HepG2 (cell line): ENCODE measurements around the gene PTPRN. TPM values are rescaled to one million over a fixed set of nuclear protein-coding genes. Genes with fewer than 3 reads are reported as not detected.

Source experiments
- JUN ChIP-seq: sonication (generic); formaldehyde crosslinking; IDR thresholded peaks from 2 replicates; pipeline ENCODE4 v1.4.0; 2020; ENCODE audit warnings: mild to moderate bottlenecking, missing genetic modification reagents
- MAFG ChIP-seq: sonication (generic); formaldehyde crosslinking; IDR thresholded peaks from 2 replicates; pipeline ENCODE4 v1.5.1; 2020; ENCODE audit warnings: mild to moderate bottlenecking, missing genetic modification reagents
- MYC ChIP-seq: sonication (generic); formaldehyde crosslinking; IDR thresholded peaks from 2 replicates; pipeline ENCODE4 v1.9.0; 2021; ENCODE audit warnings: missing genetic modification reagents, borderline replicate concordance
- NR1H2 ChIP-seq: sonication (generic); formaldehyde crosslinking; IDR thresholded peaks from 2 replicates; pipeline ENCODE4 v1.8.1; 2022; ENCODE audit warnings: low read depth, missing genetic modification reagents, borderline replicate concordance
- THYN1 ChIP-seq: sonication (generic); formaldehyde crosslinking; IDR thresholded peaks from 2 replicates; pipeline ENCODE4 v1.8.1; 2023; ENCODE audit warnings: low read depth, mild to moderate bottlenecking, moderate library complexity, missing genetic modification reagents, borderline replicate concordance
- ZBTB8A ChIP-seq: sonication (generic); formaldehyde crosslinking; IDR thresholded peaks from 2 replicates; pipeline ENCODE4 v1.4.0; 2020; ENCODE audit warnings: mild to moderate bottlenecking, low read depth, missing genetic modification reagents, borderline replicate concordance
- ZFP41 ChIP-seq: sonication (generic); formaldehyde crosslinking; IDR thresholded peaks from 2 replicates; pipeline ENCODE4 v1.4.0; 2020; ENCODE audit warnings: mild to moderate bottlenecking, missing genetic modification reagents, borderline replicate concordance
- ZNF253 ChIP-seq: sonication (generic); formaldehyde crosslinking; IDR thresholded peaks from 2 replicates; pipeline ENCODE4 v1.8.0; 2022; ENCODE audit warnings: mild to moderate bottlenecking, missing genetic modification reagents, borderline replicate concordance
- ZNF33A ChIP-seq: sonication (generic); formaldehyde crosslinking; IDR thresholded peaks from 2 replicates; pipeline ENCODE4 v1.5.1; 2020; ENCODE audit warnings: missing genetic modification reagents, mild to moderate bottlenecking, moderate library complexity, borderline replicate concordance
- ZNF34 ChIP-seq: sonication (generic); formaldehyde crosslinking; IDR thresholded peaks from 2 replicates; pipeline ENCODE4 v1.4.0; 2020; ENCODE audit warnings: mild to moderate bottlenecking, missing genetic modification reagents, borderline replicate concordance
- ZNF446 ChIP-seq: sonication (generic); formaldehyde crosslinking; IDR thresholded peaks from 2 replicates; pipeline ENCODE4 v1.5.0; 2020; ENCODE audit warnings: mild to moderate bottlenecking, missing genetic modification reagents
- ZNF644 ChIP-seq: IDR thresholded peaks from 2 replicates; pipeline ENCODE4 v1.6.1; 2016; ENCODE audit warnings: low read depth
- ZNF878 ChIP-seq: sonication (generic); formaldehyde crosslinking; IDR thresholded peaks from 2 replicates; pipeline ENCODE4 v1.8.1; 2023; ENCODE audit warnings: mild to moderate bottlenecking, missing genetic modification reagents, moderate library complexity
- ZSCAN31 ChIP-seq: sonication (generic); formaldehyde crosslinking; IDR thresholded peaks from 2 replicates; pipeline ENCODE4 v1.5.0; 2020; ENCODE audit warnings: low read depth, mild to moderate bottlenecking, missing genetic modification reagents
- polyA plus RNA-seq, 8 experiments: library from polyadenylated mRNA; depleted of rRNA in 3 of 8; stranded (reverse) in 7 of 8; unstranded in 1 of 8; fragments of >200 nt; fragmentation: Illumina TruSeq in 4 of 8; extraction: Trizol in 4 of 8; gene quantifications; 2 replicates each; pipeline versions ENCODE4 v1.2.1 to v1.2.3, GENCODE V29; 2011 to 2016; ENCODE audit warnings: low read depth in 4 of 8, missing spikeins in 1 of 8, mixed read lengths in 1 of 8; ENCODE audit not compliant: insufficient read depth in 1 of 8
- total RNA-seq, 5 experiments: library from RNA; depleted of rRNA; stranded (reverse); fragments of >200 nt; fragmentation: Illumina TruSeq; extraction: Trizol; gene quantifications; 2 replicates each; pipeline ENCODE4 v1.2.3, GENCODE V29; 2016; ENCODE audit warnings: low read depth in 1 of 5
- TF ChIP-seq, protein P1 (sequence below): sonication (generic); formaldehyde crosslinking; IDR thresholded peaks from 2 replicates; pipeline ENCODE4 v1.4.0; 2020; ENCODE audit warnings: low read depth, mild to moderate bottlenecking, missing genetic modification reagents
- TF ChIP-seq, protein P2 (sequence below): sonication (generic); formaldehyde crosslinking; IDR thresholded peaks from 2 replicates; pipeline ENCODE4 v1.8.0; 2022; ENCODE audit warnings: missing genetic modification reagents, mild to moderate bottlenecking, borderline replicate concordance
- TF ChIP-seq, protein P3 (sequence below): IDR thresholded peaks from 2 replicates; pipeline ENCODE4 v1.6.1; 2016
- TF ChIP-seq, protein P4 (sequence below): sonication (generic); formaldehyde crosslinking; IDR thresholded peaks from 2 replicates; pipeline ENCODE4 v1.4.0; 2020; ENCODE audit warnings: mild to moderate bottlenecking, missing genetic modification reagents, borderline replicate concordance
- TF ChIP-seq, protein P5 (sequence below): sonication (generic); formaldehyde crosslinking; IDR thresholded peaks from 2 replicates; pipeline ENCODE4 v1.5.1; 2020; ENCODE audit warnings: missing genetic modification reagents, mild to moderate bottlenecking, borderline replicate concordance

PTPRN gene
- total and polyA plus RNA-seq, 2 of the 13 experiments (the other 11 are each of a cell fraction or from before 2014, with no cell fraction given): 0.26 TPM; not detected in 1

DNA sequence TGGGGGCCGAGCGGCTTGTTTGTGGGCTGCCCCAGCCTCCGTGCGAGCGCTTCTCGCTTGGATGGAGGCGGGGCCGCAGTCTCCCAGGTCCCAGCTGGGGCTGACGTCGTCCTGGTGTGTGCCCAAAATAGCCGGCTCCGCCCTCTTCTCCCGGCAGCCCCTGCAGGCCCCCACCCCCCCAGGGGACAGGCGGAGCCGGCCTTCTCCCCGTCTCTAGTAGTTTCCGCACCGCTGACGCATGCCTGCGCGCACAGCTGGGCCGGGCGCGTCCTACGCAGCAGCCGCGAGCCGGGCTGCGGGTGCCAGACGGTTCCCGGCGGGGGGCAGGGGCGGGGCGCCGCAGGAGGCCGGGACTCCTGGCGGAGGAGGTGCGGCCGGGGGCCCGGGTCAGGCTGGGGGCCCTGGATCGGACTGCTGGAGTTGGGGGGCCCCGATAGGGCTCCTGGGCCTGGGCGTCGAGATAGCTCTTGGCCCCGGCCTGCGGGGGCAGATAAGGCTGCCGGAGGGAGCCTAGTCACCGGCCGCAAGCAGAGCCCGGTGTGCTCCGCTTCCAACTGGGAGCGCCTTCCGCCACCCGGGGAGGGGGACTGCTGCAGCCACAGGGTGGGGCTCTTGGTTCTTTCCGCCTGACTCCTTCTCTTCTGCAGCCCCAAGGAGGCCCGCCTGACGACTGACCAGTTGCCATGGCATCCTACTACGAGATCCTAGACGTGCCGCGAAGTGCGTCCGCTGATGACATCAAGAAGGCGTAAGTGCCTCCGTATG is 29.9 kb downstream of the PTPRN start, which contains the start of gene DNAJB2 (continued):
- TF ChIP-seq, protein P1, sequence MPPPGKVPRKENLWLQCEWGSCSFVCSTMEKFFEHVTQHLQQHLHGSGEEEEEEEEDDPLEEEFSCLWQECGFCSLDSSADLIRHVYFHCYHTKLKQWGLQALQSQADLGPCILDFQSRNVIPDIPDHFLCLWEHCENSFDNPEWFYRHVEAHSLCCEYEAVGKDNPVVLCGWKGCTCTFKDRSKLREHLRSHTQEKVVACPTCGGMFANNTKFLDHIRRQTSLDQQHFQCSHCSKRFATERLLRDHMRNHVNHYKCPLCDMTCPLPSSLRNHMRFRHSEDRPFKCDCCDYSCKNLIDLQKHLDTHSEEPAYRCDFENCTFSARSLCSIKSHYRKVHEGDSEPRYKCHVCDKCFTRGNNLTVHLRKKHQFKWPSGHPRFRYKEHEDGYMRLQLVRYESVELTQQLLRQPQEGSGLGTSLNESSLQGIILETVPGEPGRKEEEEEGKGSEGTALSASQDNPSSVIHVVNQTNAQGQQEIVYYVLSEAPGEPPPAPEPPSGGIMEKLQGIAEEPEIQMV: no peak
- TF ChIP-seq ZNF34 (CRISPR knock-in tag) (0 out of 2 replicates have a peak, but pooled peaks have one; percentile 41), ZNF33A (CRISPR knock-in tag) (no peak), ZSCAN31 (CRISPR knock-in tag) (peak; percentile 93), ZBTB8A (no peak), ZNF644 (CRISPR knock-in tag) (no peak), MAFG (CRISPR knock-in tag) (no peak), ZNF253 (CRISPR knock-in tag) (peak; percentile 72; the same call in 1 of the 2 replicates), MYC (peak; percentile 87), ZNF446 (CRISPR knock-in tag) (0 out of 2 replicates have a peak, but pooled peaks have one; percentile 64), THYN1 (no peak), NR1H2 (CRISPR knock-in tag) (no peak), ZNF878 (CRISPR knock-in tag) (0 out of 2 replicates have a peak, but pooled peaks have one; percentile 77), ZFP41 (CRISPR knock-in tag) (no peak), JUN (CRISPR knock-in tag) (peak; percentile 71; the same call in 1 of the 2 replicates)
- TF ChIP-seq, protein P2, sequence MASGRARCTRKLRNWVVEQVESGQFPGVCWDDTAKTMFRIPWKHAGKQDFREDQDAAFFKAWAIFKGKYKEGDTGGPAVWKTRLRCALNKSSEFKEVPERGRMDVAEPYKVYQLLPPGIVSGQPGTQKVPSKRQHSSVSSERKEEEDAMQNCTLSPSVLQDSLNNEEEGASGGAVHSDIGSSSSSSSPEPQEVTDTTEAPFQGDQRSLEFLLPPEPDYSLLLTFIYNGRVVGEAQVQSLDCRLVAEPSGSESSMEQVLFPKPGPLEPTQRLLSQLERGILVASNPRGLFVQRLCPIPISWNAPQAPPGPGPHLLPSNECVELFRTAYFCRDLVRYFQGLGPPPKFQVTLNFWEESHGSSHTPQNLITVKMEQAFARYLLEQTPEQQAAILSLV (CRISPR knock-in tag): peak; percentile 88; the same call in 1 of the 2 replicates
- TF ChIP-seq, protein P3, sequence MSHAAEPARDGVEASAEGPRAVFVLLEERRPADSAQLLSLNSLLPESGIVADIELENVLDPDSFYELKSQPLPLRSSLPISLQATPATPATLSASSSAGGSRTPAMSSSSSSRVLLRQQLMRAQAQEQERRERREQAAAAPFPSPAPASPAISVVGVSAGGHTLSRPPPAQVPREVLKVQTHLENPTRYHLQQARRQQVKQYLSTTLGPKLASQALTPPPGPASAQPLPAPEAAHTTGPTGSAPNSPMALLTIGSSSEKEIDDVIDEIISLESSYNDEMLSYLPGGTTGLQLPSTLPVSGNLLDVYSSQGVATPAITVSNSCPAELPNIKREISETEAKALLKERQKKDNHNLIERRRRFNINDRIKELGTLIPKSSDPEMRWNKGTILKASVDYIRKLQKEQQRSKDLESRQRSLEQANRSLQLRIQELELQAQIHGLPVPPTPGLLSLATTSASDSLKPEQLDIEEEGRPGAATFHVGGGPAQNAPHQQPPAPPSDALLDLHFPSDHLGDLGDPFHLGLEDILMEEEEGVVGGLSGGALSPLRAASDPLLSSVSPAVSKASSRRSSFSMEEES: peak; percentile 51; the same call in 1 of the 2 replicates
- TF ChIP-seq, protein P4, sequence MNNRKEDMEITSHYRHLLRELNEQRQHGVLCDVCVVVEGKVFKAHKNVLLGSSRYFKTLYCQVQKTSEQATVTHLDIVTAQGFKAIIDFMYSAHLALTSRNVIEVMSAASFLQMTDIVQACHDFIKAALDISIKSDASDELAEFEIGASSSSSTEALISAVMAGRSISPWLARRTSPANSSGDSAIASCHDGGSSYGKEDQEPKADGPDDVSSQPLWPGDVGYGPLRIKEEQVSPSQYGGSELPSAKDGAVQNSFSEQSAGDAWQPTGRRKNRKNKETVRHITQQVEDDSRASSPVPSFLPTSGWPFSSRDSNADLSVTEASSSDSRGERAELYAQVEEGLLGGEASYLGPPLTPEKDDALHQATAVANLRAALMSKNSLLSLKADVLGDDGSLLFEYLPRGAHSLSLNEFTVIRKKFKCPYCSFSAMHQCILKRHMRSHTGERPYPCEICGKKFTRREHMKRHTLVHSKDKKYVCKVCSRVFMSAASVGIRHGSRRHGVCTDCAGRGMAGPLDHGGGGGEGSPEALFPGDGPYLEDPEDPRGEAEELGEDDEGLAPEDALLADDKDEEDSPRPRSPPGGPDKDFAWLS (CRISPR knock-in tag): no peak
- TF ChIP-seq, protein P5, sequence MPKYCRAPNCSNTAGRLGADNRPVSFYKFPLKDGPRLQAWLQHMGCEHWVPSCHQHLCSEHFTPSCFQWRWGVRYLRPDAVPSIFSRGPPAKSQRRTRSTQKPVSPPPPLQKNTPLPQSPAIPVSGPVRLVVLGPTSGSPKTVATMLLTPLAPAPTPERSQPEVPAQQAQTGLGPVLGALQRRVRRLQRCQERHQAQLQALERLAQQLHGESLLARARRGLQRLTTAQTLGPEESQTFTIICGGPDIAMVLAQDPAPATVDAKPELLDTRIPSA (CRISPR knock-in tag): peak; percentile 58; the same call in 1 of the 2 replicates
